SU-DHL-6 (cell line): ENCODE measurements around the gene SGK2.

Experiments
- H2AFZ ChIP-seq: fragments of 200-600 bp; sonication (generic); 2 replicates; pipeline ENCODE4 v1.6.1; 2014; ENCODE audit warnings: low read depth, mild to moderate bottlenecking, moderate library complexity, mixed read lengths, antibody characterized with exemption, low read length; ENCODE audit not compliant: severe bottlenecking
- H3F3A ChIP-seq: fragments of 200-600 bp; shearing (Covaris generic); 2 replicates; pipeline ENCODE4 v1.6.0; 2016; ENCODE audit warnings: antibody characterized with exemption, mild to moderate bottlenecking; ENCODE audit not compliant: insufficient read depth
- H3K27ac ChIP-seq: fragments of 200-600 bp; sonication (generic); 2 replicates; pipeline ENCODE4 v1.5.1; 2016; ENCODE audit warnings: low read depth, mild to moderate bottlenecking, low read length, moderate library complexity, mixed read lengths
- H3K27me3 ChIP-seq: fragments of 200-600 bp; sonication (generic), shearing (Covaris generic); 2 replicates; pipeline ENCODE4 v1.6.0; 2014; ENCODE audit warnings: mild to moderate bottlenecking, low read length
- H3K36me3 ChIP-seq: fragments of 200-600 bp; sonication (generic); 2 replicates; pipeline ENCODE4 v1.6.1; 2014; ENCODE audit warnings: mild to moderate bottlenecking, low read length, mixed read lengths
- H3K4me2 ChIP-seq: fragments of 300-600, 200-600 bp; shearing (Covaris generic), sonication (generic); 2 replicates; pipeline ENCODE4 v1.6.0; 2014; ENCODE audit warnings: low read length, low read depth, mild to moderate bottlenecking; ENCODE audit not compliant: poor library complexity, severe bottlenecking
- H3K4me3 ChIP-seq: fragments of 200-600 bp; sonication (generic); 2 replicates; pipeline ENCODE4 v1.5.1; 2014; ENCODE audit warnings: antibody characterized with exemption, low read length, mild to moderate bottlenecking, mixed read lengths; ENCODE audit not compliant: insufficient read depth, poor library complexity, severe bottlenecking
- H3K79me2 ChIP-seq: fragments of 200-600 bp; sonication (generic); 2 replicates; pipeline ENCODE4 v1.6.1; 2014; ENCODE audit warnings: mild to moderate bottlenecking, low read length, moderate library complexity; ENCODE audit not compliant: insufficient read depth
- H3K9ac ChIP-seq: fragments of 200-600 bp; sonication (generic); 2 replicates; pipeline ENCODE4 v1.7.0; 2014; ENCODE audit warnings: mild to moderate bottlenecking, low read length
- H3K9me2 ChIP-seq: fragments of 200-600 bp; sonication (generic); replicated peaks from 2 replicates; pipeline ENCODE4 v1.6.1; 2014; ENCODE audit warnings: low read length; ENCODE audit not compliant: insufficient read depth
- H3K9me3 ChIP-seq: fragments of 200-600 bp; sonication (generic); 2 replicates; pipeline ENCODE4 v1.6.1; 2014; ENCODE audit warnings: low read length, mixed read lengths; ENCODE audit not compliant: insufficient read depth
- H4K20me1 ChIP-seq: fragments of 200-600 bp; sonication (generic); 2 replicates; pipeline ENCODE4 v1.6.1; 2014; ENCODE audit warnings: low read depth, mild to moderate bottlenecking, antibody characterized with exemption, low read length, moderate library complexity, mixed read lengths
- EZH2phosphoT487 ChIP-seq: fragments of 200-600 bp; sonication (generic), shearing (Covaris generic); conservative IDR thresholded peaks from 2 replicates; pipeline ENCODE4 v1.6.1; 2018; ENCODE audit warnings: mild to moderate bottlenecking, antibody characterized with exemption, low read length, moderate library complexity, mixed read lengths
- TF ChIP-seq, protein P1 (sequence below): fragments of 200-600 bp; sonication (generic); IDR thresholded peaks from one replicate; pipeline ENCODE4 v1.5.1; 2017; ENCODE audit warnings: antibody characterized with exemption, mild to moderate bottlenecking, low read length, moderate library complexity; ENCODE audit not compliant: insufficient read depth, poor library complexity, severe bottlenecking

SGK2 gene

GRCh38 chr20:43533060-43533459 is 25.8 kb upstream of the SGK2 start:
- H3K79me2 ChIP-seq: no peaks in the 10 kb centered on the region
- no peak overlapping the region for H3K4me3 ChIP-seq
- H4K20me1 ChIP-seq: no peaks in the 10 kb centered on the region
- no peaks in the 10 kb centered on the region for H3K27me3 ChIP-seq
- no peak overlapping the region for H2AFZ ChIP-seq
- H3K9ac ChIP-seq: no peak overlapping the region
- no peaks in the 10 kb centered on the region for H3F3A ChIP-seq
- H3K9me2 ChIP-seq: no peaks in the 10 kb centered on the region
- no peaks in the 10 kb centered on the region for H3K36me3 ChIP-seq
- TF ChIP-seq, protein P1, sequence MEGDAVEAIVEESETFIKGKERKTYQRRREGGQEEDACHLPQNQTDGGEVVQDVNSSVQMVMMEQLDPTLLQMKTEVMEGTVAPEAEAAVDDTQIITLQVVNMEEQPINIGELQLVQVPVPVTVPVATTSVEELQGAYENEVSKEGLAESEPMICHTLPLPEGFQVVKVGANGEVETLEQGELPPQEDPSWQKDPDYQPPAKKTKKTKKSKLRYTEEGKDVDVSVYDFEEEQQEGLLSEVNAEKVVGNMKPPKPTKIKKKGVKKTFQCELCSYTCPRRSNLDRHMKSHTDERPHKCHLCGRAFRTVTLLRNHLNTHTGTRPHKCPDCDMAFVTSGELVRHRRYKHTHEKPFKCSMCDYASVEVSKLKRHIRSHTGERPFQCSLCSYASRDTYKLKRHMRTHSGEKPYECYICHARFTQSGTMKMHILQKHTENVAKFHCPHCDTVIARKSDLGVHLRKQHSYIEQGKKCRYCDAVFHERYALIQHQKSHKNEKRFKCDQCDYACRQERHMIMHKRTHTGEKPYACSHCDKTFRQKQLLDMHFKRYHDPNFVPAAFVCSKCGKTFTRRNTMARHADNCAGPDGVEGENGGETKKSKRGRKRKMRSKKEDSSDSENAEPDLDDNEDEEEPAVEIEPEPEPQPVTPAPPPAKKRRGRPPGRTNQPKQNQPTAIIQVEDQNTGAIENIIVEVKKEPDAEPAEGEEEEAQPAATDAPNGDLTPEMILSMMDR: no peak
- TF ChIP-seq EZH2phosphoT487: no peak
- H3K27ac ChIP-seq: no peak overlapping the region
- H3K4me2 ChIP-seq: no peak overlapping the region
- no peaks in the 10 kb centered on the region for H3K9me3 ChIP-seq

DNA sequence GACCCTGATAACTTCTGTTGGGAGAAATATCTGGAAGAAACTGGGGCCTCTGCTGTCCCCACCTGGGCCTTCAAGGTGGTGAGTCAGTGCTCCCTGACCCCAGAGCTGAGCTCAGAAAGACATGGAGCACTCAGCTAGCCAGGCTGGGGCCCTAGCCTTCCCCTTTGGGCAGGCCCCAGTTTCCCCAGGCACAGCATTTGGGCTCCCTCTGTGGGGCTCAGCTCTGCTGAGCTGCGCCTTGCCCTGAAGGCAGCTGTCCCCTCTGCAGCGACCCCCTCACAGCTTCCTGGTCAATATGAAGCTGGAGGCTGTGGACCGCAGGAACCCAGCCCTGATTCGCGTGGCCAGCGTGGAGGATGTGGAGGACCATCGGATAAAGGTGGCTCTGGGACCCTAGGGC is 24.8 kb upstream of the SGK2 start:
- H3K9me2 ChIP-seq: no peaks in the 10 kb centered on the region
- H3K9me3 ChIP-seq: no peaks in the 10 kb centered on the region
- no peaks in the 10 kb centered on the region for H3K79me2 ChIP-seq
- no peaks in the 10 kb centered on the region for H3F3A ChIP-seq
- no peak overlapping the region for H2AFZ ChIP-seq
- H3K9ac ChIP-seq: no peak overlapping the region
- no peaks in the 10 kb centered on the region for H4K20me1 ChIP-seq
- H3K27ac ChIP-seq: no peak overlapping the region
- no peak for TF ChIP-seq EZH2phosphoT487
- TF ChIP-seq, protein P1: no peak
- H3K4me2 ChIP-seq: no peak overlapping the region
- no peak overlapping the region for H3K4me3 ChIP-seq
- no peaks in the 10 kb centered on the region for H3K27me3 ChIP-seq
- H3K36me3 ChIP-seq: no peaks in the 10 kb centered on the region

GRCh38 chr20:43534791-43535350 is 24.0 kb upstream of the SGK2 start:
- Histone ChIP-seq H3K79me2 (no peaks in the 10 kb centered on the region), H3K9me2 (no peaks in the 10 kb centered on the region), H4K20me1 (no peaks in the 10 kb centered on the region), H3K4me2 (no peak overlapping the region), H2AFZ (no peak overlapping the region), H3K27me3 (no peaks in the 10 kb centered on the region), H3K9ac (no peak overlapping the region), H3K36me3 (no peaks in the 10 kb centered on the region), H3K27ac (no peak overlapping the region), H3K4me3 (no peak overlapping the region), H3K9me3 (no peaks in the 10 kb centered on the region), H3F3A (no peaks in the 10 kb centered on the region)
- no peak for TF ChIP-seq EZH2phosphoT487
- TF ChIP-seq, protein P1: no peak
